GM19467 (cell line): Measurements from ENCODE around the gene SPATA4.
"Not testable (repeated sequence)": the region's sequence is repeated elsewhere in the genome, so short reads cannot be mapped to it uniquely, and the experiment has no call there.

Experiments
- ATAC-seq: cut with Tn5 transposase; IDR thresholded peaks from one replicate; pipeline ENCODE4 v1.9.1; 2021; ENCODE audit warnings: mild to moderate bottlenecking, moderate library complexity; ENCODE audit not compliant: unreplicated experiment

Gene SPATA4

GRCh38 chr4:176195184-176195978 lies at the start of gene SPATA4:
Gene SPATA4 (minus strand): TSS chr4:176195585. CDS start chr4:176195562, 23 bp downstream.
- ATAC-seq = peak; percentile 99

- ATAC-seq = no peak
Measured at GRCh38 chr4:176242764-176243347, 47.5 kb upstream of the SPATA4 start.

GRCh38 chr4:176241703-176242102 lies 46.3 kb upstream of the SPATA4 start:
- ATAC-seq = no peak

GRCh38 chr4:176238826-176239225 lies 43.4 kb upstream of the SPATA4 start:
- no peak for ATAC-seq

DNA sequence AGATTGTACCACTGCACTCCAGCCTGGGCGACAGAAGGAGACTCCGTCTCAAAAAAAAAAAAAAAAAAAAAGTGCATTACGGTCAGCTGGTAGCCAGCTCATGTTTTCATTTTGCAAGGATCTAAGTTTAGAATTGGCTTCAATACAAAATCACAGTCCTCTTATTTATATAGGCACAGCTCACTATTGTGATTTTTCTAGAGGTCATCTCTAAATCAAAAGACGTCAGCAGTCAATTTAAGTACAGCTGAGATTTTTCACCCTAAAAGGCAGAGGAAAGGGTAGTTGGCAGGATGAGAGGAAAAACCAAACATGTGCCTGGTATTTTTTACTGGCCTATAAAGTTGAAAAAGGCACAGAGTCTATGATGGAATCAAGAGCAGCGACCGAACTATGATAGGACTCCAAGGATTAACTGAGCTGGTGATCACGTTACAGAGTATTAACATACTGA lies 42.8 kb upstream of the SPATA4 start:
- no peak for ATAC-seq

- ATAC-seq = no peak
Measured at GRCh38 chr4:176236946-176237345, 41.6 kb upstream of the SPATA4 start.

DNA sequence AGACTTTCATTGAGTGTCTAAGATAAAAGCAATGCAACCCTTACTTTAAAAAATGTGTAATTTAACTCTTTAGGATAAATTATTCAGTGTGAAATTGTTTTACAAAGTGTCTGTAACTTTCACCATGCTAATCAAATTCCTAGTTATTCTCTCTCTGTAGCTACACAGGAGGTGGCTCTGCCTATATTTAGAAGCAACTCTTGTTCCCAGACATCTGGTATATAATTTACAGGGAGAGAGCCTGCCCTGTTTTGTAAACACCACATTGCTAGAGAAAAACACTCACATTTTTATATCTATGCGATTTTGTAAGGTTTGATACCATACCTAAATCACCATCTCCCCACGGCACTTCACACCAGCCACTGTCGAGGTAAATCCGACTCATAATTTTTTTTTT lies 35.5 kb upstream of the SPATA4 start:
- ATAC-seq = no peak

- ATAC-seq = no peak
Measured at GRCh38 chr4:176229645-176230044, 34.3 kb upstream of the SPATA4 start.

DNA sequence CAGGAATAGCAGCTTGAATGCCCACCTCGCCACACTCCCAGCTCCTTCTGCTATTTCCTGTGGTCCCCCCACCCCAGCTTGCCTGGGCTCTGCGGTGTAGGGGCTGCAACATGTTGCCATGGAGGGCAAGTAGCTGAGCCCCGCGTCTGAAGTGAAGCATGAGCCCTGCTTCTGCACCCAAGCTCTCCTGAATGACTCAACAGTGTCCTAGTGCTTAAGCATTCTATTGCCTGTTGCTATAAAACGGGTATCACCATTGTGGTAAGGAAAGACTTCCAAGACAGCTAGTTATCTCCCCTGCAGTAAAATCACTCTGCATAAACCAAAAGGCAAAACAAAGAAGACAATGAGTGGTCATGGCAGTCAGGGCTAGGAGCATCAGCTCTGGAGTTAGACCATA lies 31.4 kb upstream of the SPATA4 start:
- ATAC-seq = no peak

DNA sequence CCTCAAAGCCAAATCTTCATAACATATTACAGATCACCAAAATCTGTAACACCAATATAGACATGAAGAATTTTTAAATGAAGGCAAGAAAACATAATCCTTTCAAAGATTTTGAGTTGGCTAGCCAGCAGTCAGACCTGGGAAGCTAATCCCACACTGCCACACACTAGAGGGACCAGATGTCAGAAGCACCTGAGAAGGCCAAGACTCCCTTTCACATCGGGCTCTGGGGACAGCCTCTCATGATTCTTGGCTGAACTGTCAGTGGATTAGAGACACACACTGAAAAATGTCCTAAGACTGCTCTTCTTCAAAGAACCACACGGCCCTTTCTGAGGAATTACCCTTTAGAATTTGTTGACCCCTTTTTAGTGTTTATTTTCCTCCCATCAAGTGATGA lies 28.2 kb upstream of the SPATA4 start:
- ATAC-seq = no peak

DNA sequence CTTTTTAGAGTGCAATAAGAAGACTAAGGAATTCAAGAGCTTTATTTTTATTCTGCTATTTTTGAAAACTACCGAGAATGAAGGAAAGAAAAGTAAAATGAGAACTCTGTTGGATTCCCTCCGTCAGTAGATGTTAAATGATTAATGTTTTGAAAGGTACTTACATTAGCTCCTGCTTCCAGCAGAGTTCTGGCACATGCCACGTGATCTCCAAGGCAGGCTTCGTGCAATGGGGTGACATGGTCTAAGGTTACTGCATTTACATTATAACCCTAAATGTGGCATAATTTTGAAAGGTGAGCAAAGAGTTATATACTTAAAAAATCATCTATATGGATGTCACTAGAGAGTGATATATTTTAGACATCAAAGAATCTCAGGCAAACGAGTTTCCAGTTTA lies 26.8 kb upstream of the SPATA4 start:
- ATAC-seq = no peak

GRCh38 chr4:176217510-176217909 lies 22.1 kb upstream of the SPATA4 start:
- ATAC-seq = no peak

DNA sequence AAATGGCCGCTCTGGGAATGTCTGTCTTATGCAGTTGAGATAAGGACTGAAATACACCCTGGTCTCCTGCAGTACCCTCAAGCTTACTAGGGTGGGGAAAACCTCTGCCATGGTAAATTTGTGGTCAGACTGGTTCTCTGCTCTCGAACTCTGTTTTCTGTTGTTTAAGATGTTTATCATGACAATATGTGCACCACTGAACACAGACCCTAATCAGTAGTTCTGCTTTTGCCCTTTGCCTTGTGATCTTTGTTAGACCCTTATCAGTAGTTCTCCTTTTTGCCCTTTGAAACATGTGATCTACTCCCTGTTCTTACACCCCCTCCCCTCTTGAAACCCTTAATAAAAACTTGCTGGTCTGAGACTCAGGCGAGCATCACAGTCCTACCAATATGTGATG lies 17.0 kb upstream of the SPATA4 start:
- ATAC-seq = not testable (repeated sequence)

DNA sequence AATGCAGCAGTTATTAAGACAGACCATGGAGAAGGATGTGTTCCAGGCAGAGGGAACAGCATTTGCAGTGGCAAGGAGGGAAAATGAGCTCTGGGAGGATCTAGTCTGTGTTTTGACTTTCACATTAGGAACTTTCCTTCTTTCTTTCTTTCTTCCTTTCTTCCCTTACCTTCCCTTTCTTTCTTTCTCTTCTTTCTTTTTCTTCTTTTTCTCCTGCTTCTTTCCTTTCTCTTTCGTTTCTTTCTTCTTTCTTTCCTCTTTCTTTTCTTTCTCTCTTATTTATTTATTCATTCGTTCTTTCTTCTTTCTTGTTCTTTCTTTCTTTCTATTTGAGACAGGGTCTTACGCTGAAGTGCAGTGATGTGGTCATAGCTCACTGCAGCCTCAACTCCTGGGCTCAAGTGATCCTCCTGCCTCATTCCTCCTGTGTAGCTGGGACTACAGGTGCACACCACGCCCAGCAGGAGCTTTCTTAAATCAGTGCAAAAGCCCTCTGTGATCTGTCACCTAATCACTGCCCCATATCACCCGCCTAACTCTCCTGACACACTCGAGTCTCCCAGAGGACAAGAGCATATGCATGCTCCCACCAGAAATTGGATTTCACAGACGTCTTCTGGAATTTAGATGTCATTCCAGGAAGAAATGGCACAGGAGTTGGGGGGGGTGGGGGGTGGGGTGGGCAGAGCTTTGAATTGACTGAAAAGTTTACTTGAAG lies 15.4 kb upstream of the SPATA4 start:
- no peak for ATAC-seq

- no peak for ATAC-seq
Measured at GRCh38 chr4:176210101-176210500, 14.7 kb upstream of the SPATA4 start.

GRCh38 chr4:176209535-176209934 lies 14.2 kb upstream of the SPATA4 start:
- ATAC-seq = no peak

DNA sequence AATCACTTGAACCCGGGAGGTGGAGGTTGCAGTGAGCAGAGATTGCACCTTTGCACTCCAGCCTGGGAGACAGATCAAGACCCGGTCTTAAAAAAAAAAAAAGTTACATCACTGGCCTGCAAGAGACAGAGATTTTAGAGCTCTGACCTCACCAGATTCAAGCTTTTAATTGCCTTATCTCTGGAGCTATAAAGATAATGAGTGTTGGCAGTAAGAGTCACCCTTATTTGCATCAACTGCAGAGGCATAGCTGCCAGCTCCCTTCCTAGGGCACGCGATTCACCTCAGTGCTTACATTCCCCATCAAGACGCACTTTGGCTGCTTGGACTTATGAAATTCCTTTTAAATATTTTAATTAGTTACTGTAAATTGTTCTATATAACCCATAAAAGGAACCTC lies 12.5 kb upstream of the SPATA4 start:
- no peak for ATAC-seq

DNA sequence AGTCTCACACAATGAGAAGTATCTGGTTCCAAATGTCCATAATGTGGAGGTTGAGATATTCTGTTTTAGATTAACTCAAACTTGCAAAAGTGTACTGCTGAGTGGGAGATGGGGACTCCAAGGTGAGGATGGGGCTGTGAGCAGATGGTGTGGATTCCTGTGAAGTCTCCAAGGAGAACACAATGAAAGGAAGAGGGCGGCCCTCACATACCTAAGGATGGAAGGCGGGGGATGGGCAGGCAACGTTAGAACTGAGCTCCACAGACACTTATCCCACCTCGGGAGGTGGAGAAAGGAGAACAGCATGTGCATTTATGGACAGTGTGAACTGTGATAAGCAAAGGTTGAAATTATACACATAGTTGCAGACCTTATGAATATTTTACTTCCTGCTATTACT lies 9.9 kb upstream of the SPATA4 start:
- ATAC-seq = no peak

DNA sequence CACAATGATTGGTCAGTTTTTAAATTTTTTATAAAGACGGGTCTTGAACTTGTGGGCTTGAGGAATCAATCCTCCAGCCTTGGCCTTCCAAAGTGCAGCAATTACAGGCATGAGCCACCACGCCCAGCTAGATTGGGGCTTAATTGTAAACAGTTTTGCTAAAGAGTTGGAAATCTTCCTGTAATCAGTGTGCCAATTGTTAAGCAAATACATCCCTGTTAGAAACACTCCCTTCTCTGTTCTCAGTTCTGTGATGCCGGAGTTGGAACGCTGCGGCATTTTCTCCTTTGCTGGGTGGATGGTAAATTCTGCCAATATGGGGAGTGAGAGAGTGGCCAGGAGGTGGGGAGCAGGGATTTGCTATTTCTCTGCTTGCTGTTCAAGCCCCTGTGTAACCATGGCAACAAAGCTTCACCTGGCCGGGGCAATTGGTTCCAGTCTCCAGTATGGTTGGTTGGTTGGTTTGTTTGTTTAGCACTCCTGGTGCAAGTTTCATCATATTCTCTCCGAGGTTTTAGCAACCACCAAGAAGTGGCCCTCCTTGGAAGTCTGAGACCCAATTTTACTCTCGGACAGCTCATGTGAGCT lies 3.0 kb upstream of the SPATA4 start:
- ATAC-seq = no peak

- no peak for ATAC-seq
Measured at GRCh38 chr4:176193938-176194337, 1.4 kb downstream of the SPATA4 start.

GRCh38 chr4:176193126-176193525 lies 2.3 kb downstream of the SPATA4 start:
- no peak for ATAC-seq

GRCh38 chr4:176191974-176192373 lies 3.4 kb downstream of the SPATA4 start:
- ATAC-seq = no peak
